Measurements from ENCODE around the gene SLC35A3. TPM values are rescaled to one million over a fixed set of nuclear protein-coding genes. Genes with fewer than 3 reads are reported as not detected.

SLC35A3 gene
- total RNA-seq, 1 donor, result 24.6 TPM

DNA sequence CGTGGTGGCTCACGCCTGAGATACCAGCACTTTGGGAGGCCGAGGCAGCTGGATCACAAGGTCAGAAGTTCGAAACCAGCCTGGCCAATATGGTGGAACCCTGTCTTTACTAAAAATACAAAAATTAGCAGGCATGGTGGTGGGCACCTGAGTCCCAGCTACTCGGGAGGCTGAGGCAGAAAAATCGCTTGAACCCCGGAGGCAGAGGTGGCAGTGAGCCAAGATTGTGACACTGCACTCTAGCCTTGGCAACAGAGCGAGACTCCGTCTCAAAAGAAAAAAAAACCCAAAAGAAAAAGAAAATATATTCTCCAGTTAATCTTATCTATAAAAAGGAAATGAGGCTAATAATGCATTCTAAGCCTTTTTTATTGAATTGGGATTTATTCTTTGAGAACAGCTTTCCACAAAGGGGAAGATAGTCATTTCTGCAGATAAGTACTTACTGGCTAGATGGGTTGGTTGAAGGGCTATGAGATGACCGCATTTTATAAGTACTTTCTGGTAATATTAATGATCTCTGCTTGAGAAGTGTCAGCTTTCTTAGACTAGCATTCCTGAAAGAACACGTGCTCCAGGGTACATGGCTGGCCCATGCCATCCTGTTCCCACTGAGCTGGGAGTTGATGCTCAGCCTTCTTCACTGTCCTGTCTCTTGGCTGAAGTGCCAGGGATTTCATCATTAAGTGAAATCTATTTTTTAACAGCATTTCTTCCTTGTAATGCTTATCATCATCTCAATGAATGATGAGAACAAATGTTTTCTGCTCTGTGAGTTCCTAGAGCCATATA is 105.0 kb downstream of the SLC35A3 start:
- Histone ChIP-seq H3K36me3 (ENCODE audit: insufficient read depth, low read length) (peaks cover 41% of the 10 kb centered on the region), H3K9me3 (ENCODE audit: low read depth, low read length) (no peaks in the 10 kb centered on the region), H3K79me2 (ENCODE audit: insufficient read depth, low read length) (peaks cover 10% of the 10 kb centered on the region), H3K4me1 (ENCODE audit: insufficient read depth, low read length) (peaks cover 4% of the 10 kb centered on the region), H3K4me3 (ENCODE audit: insufficient read depth, low read length) (no peak overlapping the region), H3K27me3 (ENCODE audit: insufficient read depth, low read length) (no peaks in the 10 kb centered on the region), H2AFZ (ENCODE audit: low read length) (no peak overlapping the region), H4K20me1 (ENCODE audit: insufficient read depth, low read length) (no peaks in the 10 kb centered on the region), H3K4me2 (ENCODE audit: insufficient read depth, low read length) (no peak overlapping the region), H3K27ac (ENCODE audit: low read depth, low read length) (no peak overlapping the region)
- DNase-seq (ENCODE audit: insufficient read length, low spot score, missing footprints), result no peak
- TF ChIP-seq, protein P1, sequence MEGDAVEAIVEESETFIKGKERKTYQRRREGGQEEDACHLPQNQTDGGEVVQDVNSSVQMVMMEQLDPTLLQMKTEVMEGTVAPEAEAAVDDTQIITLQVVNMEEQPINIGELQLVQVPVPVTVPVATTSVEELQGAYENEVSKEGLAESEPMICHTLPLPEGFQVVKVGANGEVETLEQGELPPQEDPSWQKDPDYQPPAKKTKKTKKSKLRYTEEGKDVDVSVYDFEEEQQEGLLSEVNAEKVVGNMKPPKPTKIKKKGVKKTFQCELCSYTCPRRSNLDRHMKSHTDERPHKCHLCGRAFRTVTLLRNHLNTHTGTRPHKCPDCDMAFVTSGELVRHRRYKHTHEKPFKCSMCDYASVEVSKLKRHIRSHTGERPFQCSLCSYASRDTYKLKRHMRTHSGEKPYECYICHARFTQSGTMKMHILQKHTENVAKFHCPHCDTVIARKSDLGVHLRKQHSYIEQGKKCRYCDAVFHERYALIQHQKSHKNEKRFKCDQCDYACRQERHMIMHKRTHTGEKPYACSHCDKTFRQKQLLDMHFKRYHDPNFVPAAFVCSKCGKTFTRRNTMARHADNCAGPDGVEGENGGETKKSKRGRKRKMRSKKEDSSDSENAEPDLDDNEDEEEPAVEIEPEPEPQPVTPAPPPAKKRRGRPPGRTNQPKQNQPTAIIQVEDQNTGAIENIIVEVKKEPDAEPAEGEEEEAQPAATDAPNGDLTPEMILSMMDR (IDR thresholded peaks at IDR 0.05; ENCODE audit: extremely low read depth, low read depth, low read length), result no peak

DNA sequence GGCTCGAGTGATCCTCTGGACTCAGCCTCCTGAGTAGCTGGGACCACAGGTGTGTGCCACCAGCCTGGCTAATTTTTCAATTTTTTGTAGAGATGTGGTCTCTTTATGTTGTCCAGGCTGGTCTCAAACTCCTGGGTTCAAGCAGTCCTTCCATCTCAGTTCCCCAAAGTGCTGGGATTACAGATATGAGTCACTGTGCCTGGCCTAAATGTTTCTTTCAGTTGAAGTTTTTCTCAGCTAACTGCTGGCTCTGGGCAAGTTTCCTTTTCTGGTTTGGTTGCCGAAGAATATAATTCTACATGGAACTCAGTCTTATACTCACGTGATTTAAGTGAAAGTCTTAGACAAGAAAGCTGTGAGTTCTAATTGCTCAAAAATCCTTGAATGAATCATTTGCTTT is 106.0 kb downstream of the SLC35A3 start:
- Histone ChIP-seq H3K4me3 (ENCODE audit: insufficient read depth, low read length) (no peak overlapping the region), H4K20me1 (ENCODE audit: insufficient read depth, low read length) (no peaks in the 10 kb centered on the region), H3K27ac (ENCODE audit: low read depth, low read length) (peak overlapping the region; percentile 42), H3K4me2 (ENCODE audit: insufficient read depth, low read length) (no peak overlapping the region), H3K9me3 (ENCODE audit: low read depth, low read length) (no peaks in the 10 kb centered on the region), H2AFZ (ENCODE audit: low read length) (no peak overlapping the region), H3K79me2 (ENCODE audit: insufficient read depth, low read length) (peaks cover 6% of the 10 kb centered on the region), H3K4me1 (ENCODE audit: insufficient read depth, low read length) (peaks cover 4% of the 10 kb centered on the region), H3K36me3 (ENCODE audit: insufficient read depth, low read length) (peaks cover 38% of the 10 kb centered on the region), H3K27me3 (ENCODE audit: insufficient read depth, low read length) (no peaks in the 10 kb centered on the region)
- no peak for DNase-seq (ENCODE audit: insufficient read length, low spot score, missing footprints)
- TF ChIP-seq, protein P1 (IDR thresholded peaks at IDR 0.05; ENCODE audit: extremely low read depth, low read depth, low read length), result no peak

GRCh38 chr1:100076319-100076718 is 106.5 kb downstream of the SLC35A3 start:
- no peak for DNase-seq (ENCODE audit: insufficient read length, low spot score, missing footprints)
- H2AFZ ChIP-seq (ENCODE audit: low read length), result no peak overlapping the region
- H3K4me3 ChIP-seq (ENCODE audit: insufficient read depth, low read length), result no peak overlapping the region
- no peaks in the 10 kb centered on the region for H3K9me3 ChIP-seq (ENCODE audit: low read depth, low read length)
- H3K36me3 ChIP-seq (ENCODE audit: insufficient read depth, low read length), result peaks cover 42% of the 10 kb centered on the region
- no peaks in the 10 kb centered on the region for H3K27me3 ChIP-seq (ENCODE audit: insufficient read depth, low read length)
- peaks cover 4% of the 10 kb centered on the region for H3K4me1 ChIP-seq (ENCODE audit: insufficient read depth, low read length)
- H4K20me1 ChIP-seq (ENCODE audit: insufficient read depth, low read length), result no peaks in the 10 kb centered on the region
- TF ChIP-seq, protein P1 (IDR thresholded peaks at IDR 0.05; ENCODE audit: extremely low read depth, low read depth, low read length), result no peak
- peak overlapping the region; percentile 42 for H3K27ac ChIP-seq (ENCODE audit: low read depth, low read length)
- no peak overlapping the region for H3K4me2 ChIP-seq (ENCODE audit: insufficient read depth, low read length)
- H3K79me2 ChIP-seq (ENCODE audit: insufficient read depth, low read length), result peaks cover 6% of the 10 kb centered on the region

GRCh38 chr1:100076744-100077143 is 106.9 kb downstream of the SLC35A3 start:
- Histone ChIP-seq H3K4me2 (ENCODE audit: insufficient read depth, low read length) (no peak overlapping the region), H3K4me1 (ENCODE audit: insufficient read depth, low read length) (peaks cover 4% of the 10 kb centered on the region), H4K20me1 (ENCODE audit: insufficient read depth, low read length) (no peaks in the 10 kb centered on the region), H3K27ac (ENCODE audit: low read depth, low read length) (peak overlapping the region; percentile 28), H3K79me2 (ENCODE audit: insufficient read depth, low read length) (peaks cover 4% of the 10 kb centered on the region), H3K4me3 (ENCODE audit: insufficient read depth, low read length) (no peak overlapping the region), H2AFZ (ENCODE audit: low read length) (no peak overlapping the region), H3K36me3 (ENCODE audit: insufficient read depth, low read length) (peaks cover 42% of the 10 kb centered on the region), H3K27me3 (ENCODE audit: insufficient read depth, low read length) (no peaks in the 10 kb centered on the region), H3K9me3 (ENCODE audit: low read depth, low read length) (no peaks in the 10 kb centered on the region)
- TF ChIP-seq, protein P1 (IDR thresholded peaks at IDR 0.05; ENCODE audit: extremely low read depth, low read depth, low read length), result no peak
- DNase-seq (ENCODE audit: insufficient read length, low spot score, missing footprints), result no peak

All from osteoblast (primary cell).